Left renal cortex interstitium (tissue), 4 donors: ENCODE measurements around the gene ZIK1. TPM values are rescaled to one million over a fixed set of nuclear protein-coding genes. Genes with fewer than 3 reads are reported as not detected.

Experiments used
- DNase-seq, 4 donors: peaks; one replicate each; pipeline ENCODE4 v3.0.0-alpha.2; 2013; ENCODE audit warnings: low read depth in 4 of 4, low spot score in 2 of 4, missing footprints in 1 of 4
- polyA plus RNA-seq, 4 donors: library from polyadenylated mRNA; unstranded; fragments of 120-200 nt; gene quantifications; one replicate each; pipeline ENCODE4 v1.2.1, GENCODE V29; 2013; ENCODE audit not compliant: insufficient read length in 4 of 4

Gene ZIK1
- polyA plus RNA-seq, 4 donors = 17.4 to 18.6 (median 18.2) TPM

DNA sequence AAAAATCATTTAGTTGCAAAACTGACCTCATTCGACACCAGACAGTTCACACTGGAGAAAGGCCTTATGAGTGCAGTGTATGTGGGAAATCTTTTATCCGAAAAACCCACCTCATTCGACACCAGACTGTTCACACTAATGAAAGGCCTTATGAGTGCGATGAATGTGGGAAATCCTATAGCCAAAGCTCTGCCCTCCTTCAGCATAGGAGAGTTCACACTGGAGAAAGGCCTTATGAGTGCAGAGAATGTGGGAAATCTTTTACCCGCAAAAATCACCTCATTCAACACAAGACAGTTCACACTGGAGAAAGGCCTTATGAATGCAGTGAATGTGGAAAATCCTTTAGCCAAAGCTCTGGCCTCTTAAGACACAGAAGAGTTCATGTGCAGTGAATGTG is 23.0 kb downstream of the ZIK1 start:
- DNase-seq = no peak

DNA sequence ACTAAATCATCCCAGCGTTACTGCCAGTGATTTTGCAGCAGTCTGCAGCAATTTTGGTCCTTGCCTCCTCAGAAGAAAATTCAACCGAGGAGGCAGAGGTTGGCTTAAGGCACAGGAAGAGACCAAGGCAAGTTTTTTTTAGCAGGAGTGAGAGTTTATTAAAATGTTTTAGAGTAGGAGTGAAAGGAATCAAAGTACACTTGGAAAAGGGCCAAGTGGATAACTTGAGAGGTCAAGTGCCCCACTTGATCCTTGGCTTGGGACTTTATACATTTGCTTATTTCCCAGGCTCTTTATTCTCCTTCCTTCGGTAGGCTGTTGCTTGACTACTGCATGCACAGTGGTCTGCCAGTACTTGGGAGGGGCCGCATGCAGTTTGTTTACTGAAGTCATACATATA is 27.2 kb downstream of the ZIK1 start:
- no peak for DNase-seq

DNA sequence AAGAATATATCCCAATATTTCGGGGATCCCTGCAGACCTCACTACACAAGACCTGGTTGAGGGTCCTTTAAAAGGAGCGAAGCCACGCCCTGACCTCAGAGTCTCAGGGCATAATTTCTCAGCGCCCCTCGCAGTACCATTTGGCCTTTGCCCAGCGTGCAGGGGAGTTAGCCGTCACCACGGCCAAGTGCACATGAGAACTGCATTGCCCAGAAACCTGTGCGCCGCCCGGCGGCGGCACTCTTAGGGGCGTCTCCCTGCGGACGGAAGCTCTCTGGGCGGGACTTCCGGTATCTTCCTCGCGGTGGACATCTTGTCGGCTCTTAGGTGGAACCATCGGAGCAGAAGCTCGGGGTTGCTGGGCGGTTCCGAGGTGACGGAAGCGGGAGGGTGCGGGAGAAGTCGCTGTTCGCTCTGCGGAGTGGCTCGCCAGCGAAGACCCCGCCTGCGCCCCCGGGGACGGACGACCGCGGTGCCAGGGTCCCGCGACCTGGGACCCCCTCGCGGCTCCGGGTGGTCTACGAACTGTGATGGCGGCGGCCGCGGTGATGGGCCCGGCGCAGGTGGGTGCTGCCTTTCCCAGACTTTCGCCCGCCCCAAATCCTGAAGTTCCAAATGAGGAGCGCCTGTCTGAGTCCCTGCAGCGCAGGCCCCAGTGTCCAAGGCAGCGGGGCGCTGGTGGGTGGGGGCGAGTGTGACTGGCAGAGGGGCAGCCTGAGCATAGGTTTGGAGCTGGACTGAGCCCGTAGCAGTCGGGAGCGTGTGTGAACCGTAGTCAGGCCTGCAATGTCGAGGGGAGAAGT is 30.2 kb downstream of the ZIK1 start, which contains the start of gene ZNF134:
Gene ZNF134, plus strand, starts transcription at position 302 of the 803 bp plus-strand sequence. CDS start 5,227 bp downstream, outside the sequence.
- peak; percentile 67 to 94 (median 84) for DNase-seq

GRCh38 chr19:57615346-57615745 is 31.4 kb downstream of the ZIK1 start:
- DNase-seq = no peak

GRCh38 chr19:57620673-57621348 is 36.9 kb downstream of the ZIK1 start:
- no peak for DNase-seq

- no peak for DNase-seq
These were observed 39.1 kb downstream of the ZIK1 start for GRCh38 chr19:57623091-57623490.

- DNase-seq = peak; percentile 86 to 97 (median 89)
These were observed 49.3 kb downstream of the ZIK1 start, which contains the start of gene ZNF211 for GRCh38 chr19:57632987-57633831. Gene ZNF211, plus strand, starts transcription at chr19:57633168. Its CDS starts 179 bp downstream, at chr19:57633347.

GRCh38 chr19:57633832-57634131 is 49.8 kb downstream of the ZIK1 start:
- no peak for DNase-seq

DNA sequence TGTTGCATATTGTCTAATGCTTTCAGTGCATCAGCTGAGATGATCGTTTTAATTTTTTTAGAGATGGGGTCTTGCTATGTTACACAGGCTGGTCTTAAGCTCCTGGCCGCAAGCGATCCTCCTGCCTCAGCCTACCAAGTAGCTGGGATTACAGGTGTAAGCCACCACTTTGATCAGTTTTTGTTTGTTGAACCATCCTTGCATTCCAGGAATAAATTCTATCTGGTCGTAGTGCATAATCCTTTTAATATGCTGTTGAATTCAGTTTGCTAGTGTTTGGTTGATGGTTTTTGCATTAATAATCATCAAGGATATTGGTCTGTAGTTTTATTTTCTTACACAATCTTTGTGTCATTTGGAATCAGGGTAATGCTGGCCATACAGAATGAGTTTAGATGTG is 53.4 kb downstream of the ZIK1 start:
- no peak for DNase-seq

DNA sequence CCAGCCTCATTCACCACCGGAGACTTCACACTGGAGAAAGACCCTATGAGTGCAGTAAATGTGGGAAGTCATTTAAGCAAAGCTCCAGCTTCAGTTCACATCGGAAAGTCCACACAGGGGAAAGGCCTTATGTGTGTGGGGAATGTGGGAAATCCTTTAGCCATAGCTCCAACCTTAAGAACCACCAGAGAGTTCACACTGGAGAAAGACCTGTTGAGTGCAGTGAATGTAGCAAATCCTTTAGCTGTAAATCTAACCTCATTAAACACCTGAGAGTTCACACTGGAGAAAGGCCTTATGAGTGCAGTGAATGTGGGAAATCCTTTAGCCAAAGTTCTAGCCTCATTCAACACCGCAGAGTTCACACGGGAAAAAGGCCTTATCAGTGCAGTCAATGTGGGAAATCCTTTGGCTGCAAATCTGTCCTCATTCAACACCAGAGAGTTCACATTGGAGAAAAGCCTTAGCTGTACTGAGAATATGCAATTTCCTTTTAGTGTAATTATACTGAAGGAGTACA is 57.8 kb downstream of the ZIK1 start:
- no peak for DNase-seq

- DNase-seq = no peak
These were observed 58.6 kb downstream of the ZIK1 start for GRCh38 chr19:57642396-57643046.

Other genes with a start within 250 kb of the ZIK1 start
- gene ZNF304, start 232.9 kb upstream of the ZIK1 start, polyA plus RNA-seq = 10 to 100 TPM; 16.5 to 17.9 (median 17.4) TPM
- gene TRAPPC2B, start 220.6 kb upstream of the ZIK1 start, polyA plus RNA-seq = 10 to 100 TPM; 12.5 to 23.9 (median 16.0) TPM
- 1 to 10 TPM; 4.5 to 9.8 (median 6.6) TPM for gene ZNF547, start 220.6 kb upstream of the ZIK1 start, polyA plus RNA-seq
- 10 to 100 TPM; 17.7 to 41.3 (median 22.9) TPM for gene ZNF548, start 194.3 kb upstream of the ZIK1 start, polyA plus RNA-seq
- gene ZNF17, start 173.0 kb upstream of the ZIK1 start, polyA plus RNA-seq = 10 to 100 TPM in 3 of 4 donors, 1 to 10 TPM in 1; 8.9 to 16.1 (median 12.8) TPM
- 10 to 100 TPM; 10.0 to 17.1 (median 16.1) TPM for gene ZNF749, start 148.8 kb upstream of the ZIK1 start, polyA plus RNA-seq
- 1 to 10 TPM; 1.9 to 7.7 (median 3.7) TPM for gene VN1R1, start 127.0 kb upstream of the ZIK1 start, polyA plus RNA-seq
- gene ZNF772, start 106.6 kb upstream of the ZIK1 start, polyA plus RNA-seq = 10 to 100 TPM; 18.8 to 24.2 (median 20.3) TPM
- 10 to 100 TPM; 13.0 to 29.3 (median 24.2) TPM for gene ZNF419, start 96.4 kb upstream of the ZIK1 start, polyA plus RNA-seq
- gene ZNF773, start 84.2 kb upstream of the ZIK1 start, polyA plus RNA-seq = 10 to 100 TPM; 11.2 to 16.9 (median 12.3) TPM
- 10 to 100 TPM; 11.7 to 19.5 (median 14.2) TPM for gene ZNF549, start 56.8 kb upstream of the ZIK1 start, polyA plus RNA-seq
- 10 to 100 TPM; 18.0 to 26.0 (median 23.0) TPM for gene ZNF550, start 24.3 kb upstream of the ZIK1 start, polyA plus RNA-seq
- gene ZNF416, start 5.2 kb upstream of the ZIK1 start, polyA plus RNA-seq = 1 to 10 TPM; 7.9 to 9.4 (median 8.0) TPM
- gene ZNF530, start 15.7 kb downstream of the ZIK1 start, polyA plus RNA-seq = 1 to 10 TPM; 4.3 to 6.8 (median 5.5) TPM
- gene ZNF134, start 30.1 kb downstream of the ZIK1 start, polyA plus RNA-seq = 10 to 100 TPM; 25.9 to 29.9 (median 27.3) TPM
- 10 to 100 TPM; 24.5 to 49.8 (median 40.5) TPM for gene ZNF211, start 49.0 kb downstream of the ZIK1 start, polyA plus RNA-seq
- gene ZSCAN4, start 84.8 kb downstream of the ZIK1 start, polyA plus RNA-seq = under 1 TPM in 3 of 4 donors, not detected in 1; 0.09 to 0.16 (median 0.11) TPM
- gene ZNF551, start 97.8 kb downstream of the ZIK1 start, polyA plus RNA-seq = 10 to 100 TPM; 11.6 to 20.3 (median 14.3) TPM
- gene ZNF154, start 125.1 kb downstream of the ZIK1 start, polyA plus RNA-seq = 10 to 100 TPM; 23.6 to 39.8 (median 30.6) TPM
- 10 to 100 TPM; 16.0 to 23.7 (median 19.4) TPM for gene ZNF671, start 143.5 kb downstream of the ZIK1 start, polyA plus RNA-seq
- 10 to 100 TPM; 32.6 to 44.3 (median 41.2) TPM for gene ZNF776, start 162.7 kb downstream of the ZIK1 start, polyA plus RNA-seq
- gene ZNF586, start 185.5 kb downstream of the ZIK1 start, polyA plus RNA-seq = 10 to 100 TPM; 15.8 to 35.0 (median 24.2) TPM
- gene ZNF552, start 230.8 kb downstream of the ZIK1 start, polyA plus RNA-seq = 10 to 100 TPM; 13.8 to 28.8 (median 21.4) TPM
- gene ZNF587B, start 246.2 kb downstream of the ZIK1 start, polyA plus RNA-seq = 10 to 100 TPM; 11.4 to 20.5 (median 14.5) TPM